SK-N-MC (cell line): Measurements from ENCODE around the gene ADIPOR2.

Experiments used
- EZH2 ChIP-seq: fragments of 200-600 bp; sonication (generic); IDR thresholded peaks from one replicate; pipeline ENCODE4 v1.6.1; 2017; ENCODE audit warnings: antibody characterized with exemption
- POLR2AphosphoS5 ChIP-seq: IDR thresholded peaks from 2 replicates; pipeline ENCODE4 v1.6.1; 2012; ENCODE audit warnings: mild to moderate bottlenecking, low read depth, low read length, borderline replicate concordance

DNA sequence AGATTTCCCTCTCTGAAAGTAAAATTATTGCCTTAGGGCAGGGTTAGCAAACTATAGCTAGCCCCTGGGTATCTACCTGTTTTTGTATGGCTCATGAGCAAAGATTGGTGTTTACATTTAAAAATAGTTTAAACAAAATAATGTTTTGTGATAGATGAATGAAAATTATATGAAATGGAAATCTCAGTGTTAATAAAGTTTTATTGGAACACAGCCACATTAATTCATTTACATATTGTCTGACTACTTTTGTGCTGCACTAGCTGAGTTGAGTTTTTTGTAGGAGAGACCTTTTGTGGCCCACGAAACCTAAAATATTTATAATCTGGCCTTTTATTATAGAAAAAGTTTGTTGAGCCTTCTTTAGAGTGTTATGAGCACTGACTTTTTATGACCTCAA is 48.5 kb downstream of the ADIPOR2 start:
- TF ChIP-seq EZH2 (no peak), POLR2AphosphoS5 (no peak)
